Neural cell (in vitro differentiated cells): ENCODE results near the gene SEZ6. TPM values are rescaled to one million over a fixed set of nuclear protein-coding genes. Genes with fewer than 3 reads are reported as not detected.

Source experiments
- H2AFZ ChIP-seq: fragments of 200-600, 300-800 bp; sonication (generic), shearing (Covaris generic); 2 replicates; pipeline ENCODE4 v1.6.0; 2014; ENCODE audit warnings: low read depth, mild to moderate bottlenecking, antibody characterized with exemption, low read length, moderate library complexity
- H3F3A ChIP-seq: fragments of 200-600 bp; shearing (Covaris generic); 2 replicates; pipeline ENCODE4 v1.6.1; 2016; ENCODE audit warnings: mild to moderate bottlenecking, moderate library complexity, mixed read lengths, antibody characterized with exemption, low read length; ENCODE audit not compliant: insufficient read depth, poor library complexity, severe bottlenecking
- H3K27ac ChIP-seq: fragments of 200-600, 300-800 bp; sonication (generic), shearing (Covaris generic); 2 replicates; pipeline ENCODE4 v1.5.1; 2014; ENCODE audit warnings: mild to moderate bottlenecking, low read length, moderate library complexity
- H3K27me3 ChIP-seq: fragments of 300-800, 200-600 bp; sonication (generic), shearing (Covaris generic); 2 replicates; pipeline ENCODE4 v1.6.0; 2014; ENCODE audit warnings: mild to moderate bottlenecking, low read depth, low read length, moderate library complexity; ENCODE audit not compliant: insufficient read depth
- H3K36me3 ChIP-seq: fragments of 300-800, 200-600 bp; sonication (generic), shearing (Covaris generic); 2 replicates; pipeline ENCODE4 v1.5.1; 2014; ENCODE audit warnings: mild to moderate bottlenecking, antibody characterized with exemption, low read length, moderate library complexity; ENCODE audit not compliant: insufficient read depth
- H3K4me2 ChIP-seq: fragments of 300-800, 200-600 bp; sonication (generic), shearing (Covaris generic); 2 replicates; pipeline ENCODE4 v1.6.0; 2014; ENCODE audit warnings: mild to moderate bottlenecking, low read length
- H3K4me3 ChIP-seq: fragments of 300-800, 200-600 bp; sonication (generic), shearing (Covaris generic); 2 replicates; pipeline ENCODE4 v1.5.1; 2014; ENCODE audit warnings: mild to moderate bottlenecking, low read length, moderate library complexity
- H3K79me2 ChIP-seq: fragments of 200-600 bp; shearing (Covaris generic); replicated peaks from 2 replicates; pipeline ENCODE4 v1.6.0; 2014; ENCODE audit warnings: mild to moderate bottlenecking, low read length, moderate library complexity; ENCODE audit not compliant: insufficient read depth
- H3K9ac ChIP-seq: fragments of 300-800, 200-600 bp; sonication (generic), shearing (Covaris generic); 2 replicates; pipeline ENCODE4 v1.6.1; 2016; ENCODE audit warnings: mild to moderate bottlenecking, low read length, mixed read lengths
- H3K9me2 ChIP-seq: fragments of 200-600 bp; shearing (Covaris generic); 2 replicates; pipeline ENCODE4 v1.6.1; 2016; ENCODE audit warnings: mild to moderate bottlenecking, low read length, mixed read lengths; ENCODE audit not compliant: insufficient read depth
- H3K9me3 ChIP-seq: fragments of 200-600, 300-800 bp; sonication (generic), shearing (Covaris generic); 2 replicates; pipeline ENCODE4 v1.6.1; 2016; ENCODE audit warnings: mild to moderate bottlenecking, mixed run types, low read length, moderate library complexity, mixed read lengths
- H4K20me1 ChIP-seq: fragments of 200-600 bp; shearing (Covaris generic); 2 replicates; pipeline ENCODE4 v1.6.1; 2016; ENCODE audit warnings: mild to moderate bottlenecking, mixed run types; ENCODE audit not compliant: insufficient read depth
- MXI1 ChIP-seq: fragments of 450-650 bp; conservative IDR thresholded peaks from 2 replicates; pipeline ENCODE4 v1.6.1; 2014; ENCODE audit warnings: antibody characterized with exemption, mild to moderate bottlenecking; ENCODE audit not compliant: poor library complexity, severe bottlenecking
- POLR2AphosphoS5 ChIP-seq: IDR thresholded peaks from 2 replicates; pipeline ENCODE4 v1.6.1; 2012
- RAD21 ChIP-seq: fragments of 450-650 bp; conservative IDR thresholded peaks from 2 replicates; pipeline ENCODE4 v1.6.1; 2014; ENCODE audit warnings: antibody characterized with exemption, mild to moderate bottlenecking, moderate library complexity
- SMC3 ChIP-seq: fragments of 450-650 bp; conservative IDR thresholded peaks from 2 replicates; pipeline ENCODE4 v1.6.1; 2014; ENCODE audit warnings: antibody characterized with exemption, mild to moderate bottlenecking, moderate library complexity; ENCODE audit not compliant: poor library complexity
- TAF1 ChIP-seq: IDR thresholded peaks from 2 replicates; pipeline ENCODE4 v1.6.1; 2012; ENCODE audit warnings: low read depth
- polyA plus RNA-seq: library from polyadenylated mRNA; depleted of rRNA; stranded (reverse); fragments of >200 nt; gene quantifications from 2 replicates; pipeline ENCODE4 v1.2.3, GENCODE V29; 2014
- TF ChIP-seq, protein P1 (sequence below): fragments of 450-650 bp; IDR thresholded peaks from 2 replicates; pipeline ENCODE4 v1.5.1; 2014; ENCODE audit warnings: antibody characterized with exemption, mild to moderate bottlenecking, moderate library complexity; ENCODE audit not compliant: poor library complexity, severe bottlenecking
- TF ChIP-seq, protein P2 (sequence below): IDR thresholded peaks from 2 replicates; pipeline ENCODE4 v1.6.1; 2012; ENCODE audit warnings: borderline replicate concordance

SEZ6 gene
- polyA plus RNA-seq, 1 donor from 2014 or later, result 15.1 TPM

DNA sequence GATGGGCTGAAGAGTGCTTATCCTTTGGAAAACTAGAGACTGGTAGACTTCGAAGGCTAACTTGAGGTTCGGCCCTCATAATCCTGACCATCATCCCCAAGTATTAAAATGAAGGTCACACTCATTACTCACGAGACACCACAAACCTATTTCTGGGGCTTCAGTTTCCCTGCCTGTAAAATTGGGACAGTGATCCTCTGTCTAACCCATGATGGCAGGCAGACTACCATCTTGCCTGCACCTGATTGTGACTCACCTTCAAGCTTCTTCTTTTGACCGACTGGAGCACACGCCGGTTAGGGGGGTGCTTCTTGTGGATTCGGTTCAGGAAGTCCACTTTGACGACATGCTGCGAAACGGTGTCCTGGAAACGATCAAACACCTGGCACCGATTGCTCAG, 88.8 kb downstream of the SEZ6 start:
- Histone ChIP-seq H4K20me1 (no peaks in the 10 kb centered on the region), H3K27ac (no peak overlapping the region), H3K9ac (no peak overlapping the region), H3K36me3 (peaks cover 11% of the 10 kb centered on the region), H3K4me3 (no peak overlapping the region), H3K79me2 (no peaks in the 10 kb centered on the region), H3K9me2 (no peaks in the 10 kb centered on the region), H2AFZ (no peak overlapping the region), H3F3A (no peaks in the 10 kb centered on the region), H3K9me3 (no peaks in the 10 kb centered on the region), H3K27me3 (no peaks in the 10 kb centered on the region), H3K4me2 (no peak overlapping the region)
- TF ChIP-seq, protein P1, sequence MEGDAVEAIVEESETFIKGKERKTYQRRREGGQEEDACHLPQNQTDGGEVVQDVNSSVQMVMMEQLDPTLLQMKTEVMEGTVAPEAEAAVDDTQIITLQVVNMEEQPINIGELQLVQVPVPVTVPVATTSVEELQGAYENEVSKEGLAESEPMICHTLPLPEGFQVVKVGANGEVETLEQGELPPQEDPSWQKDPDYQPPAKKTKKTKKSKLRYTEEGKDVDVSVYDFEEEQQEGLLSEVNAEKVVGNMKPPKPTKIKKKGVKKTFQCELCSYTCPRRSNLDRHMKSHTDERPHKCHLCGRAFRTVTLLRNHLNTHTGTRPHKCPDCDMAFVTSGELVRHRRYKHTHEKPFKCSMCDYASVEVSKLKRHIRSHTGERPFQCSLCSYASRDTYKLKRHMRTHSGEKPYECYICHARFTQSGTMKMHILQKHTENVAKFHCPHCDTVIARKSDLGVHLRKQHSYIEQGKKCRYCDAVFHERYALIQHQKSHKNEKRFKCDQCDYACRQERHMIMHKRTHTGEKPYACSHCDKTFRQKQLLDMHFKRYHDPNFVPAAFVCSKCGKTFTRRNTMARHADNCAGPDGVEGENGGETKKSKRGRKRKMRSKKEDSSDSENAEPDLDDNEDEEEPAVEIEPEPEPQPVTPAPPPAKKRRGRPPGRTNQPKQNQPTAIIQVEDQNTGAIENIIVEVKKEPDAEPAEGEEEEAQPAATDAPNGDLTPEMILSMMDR, result no peak

DNA sequence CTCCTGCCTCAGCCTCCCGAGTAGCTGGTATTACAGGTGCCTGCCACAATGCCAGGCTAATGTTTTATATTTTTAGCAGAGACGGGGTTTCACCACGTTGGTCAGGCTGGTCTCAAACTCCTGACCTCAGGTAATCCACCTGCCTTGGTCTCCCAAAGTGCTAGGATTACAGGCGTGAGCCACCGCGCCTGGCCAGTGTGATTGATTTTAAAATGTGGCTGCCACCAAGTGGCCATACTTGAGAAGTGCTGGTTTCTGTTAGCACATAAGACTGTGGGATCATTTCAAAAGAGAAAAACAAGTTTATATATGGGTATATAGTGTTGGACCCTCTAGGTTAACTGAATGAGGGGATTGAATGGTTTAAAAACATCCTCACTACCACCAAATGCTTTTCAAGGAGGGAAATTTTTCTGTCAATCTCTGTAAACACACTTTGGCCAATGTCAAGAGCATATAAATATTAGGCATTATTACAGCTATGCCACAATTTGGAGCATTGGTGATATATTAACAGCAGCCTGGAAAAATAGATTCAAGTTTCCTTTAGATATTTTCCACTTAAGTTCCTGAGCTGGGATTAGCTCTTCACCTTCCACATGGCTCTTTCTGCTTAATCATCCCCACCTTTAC, 89.4 kb downstream of the SEZ6 start:
- H3K4me3 ChIP-seq, result no peak overlapping the region
- no peaks in the 10 kb centered on the region for H3K27me3 ChIP-seq
- H4K20me1 ChIP-seq, result no peaks in the 10 kb centered on the region
- TF ChIP-seq, protein P2, sequence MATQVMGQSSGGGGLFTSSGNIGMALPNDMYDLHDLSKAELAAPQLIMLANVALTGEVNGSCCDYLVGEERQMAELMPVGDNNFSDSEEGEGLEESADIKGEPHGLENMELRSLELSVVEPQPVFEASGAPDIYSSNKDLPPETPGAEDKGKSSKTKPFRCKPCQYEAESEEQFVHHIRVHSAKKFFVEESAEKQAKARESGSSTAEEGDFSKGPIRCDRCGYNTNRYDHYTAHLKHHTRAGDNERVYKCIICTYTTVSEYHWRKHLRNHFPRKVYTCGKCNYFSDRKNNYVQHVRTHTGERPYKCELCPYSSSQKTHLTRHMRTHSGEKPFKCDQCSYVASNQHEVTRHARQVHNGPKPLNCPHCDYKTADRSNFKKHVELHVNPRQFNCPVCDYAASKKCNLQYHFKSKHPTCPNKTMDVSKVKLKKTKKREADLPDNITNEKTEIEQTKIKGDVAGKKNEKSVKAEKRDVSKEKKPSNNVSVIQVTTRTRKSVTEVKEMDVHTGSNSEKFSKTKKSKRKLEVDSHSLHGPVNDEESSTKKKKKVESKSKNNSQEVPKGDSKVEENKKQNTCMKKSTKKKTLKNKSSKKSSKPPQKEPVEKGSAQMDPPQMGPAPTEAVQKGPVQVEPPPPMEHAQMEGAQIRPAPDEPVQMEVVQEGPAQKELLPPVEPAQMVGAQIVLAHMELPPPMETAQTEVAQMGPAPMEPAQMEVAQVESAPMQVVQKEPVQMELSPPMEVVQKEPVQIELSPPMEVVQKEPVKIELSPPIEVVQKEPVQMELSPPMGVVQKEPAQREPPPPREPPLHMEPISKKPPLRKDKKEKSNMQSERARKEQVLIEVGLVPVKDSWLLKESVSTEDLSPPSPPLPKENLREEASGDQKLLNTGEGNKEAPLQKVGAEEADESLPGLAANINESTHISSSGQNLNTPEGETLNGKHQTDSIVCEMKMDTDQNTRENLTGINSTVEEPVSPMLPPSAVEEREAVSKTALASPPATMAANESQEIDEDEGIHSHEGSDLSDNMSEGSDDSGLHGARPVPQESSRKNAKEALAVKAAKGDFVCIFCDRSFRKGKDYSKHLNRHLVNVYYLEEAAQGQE, result no peak
- TF ChIP-seq MXI1 (no peak), TAF1 (no peak), SMC3 (peak; percentile 75), POLR2AphosphoS5 (no peak), RAD21 (peak; percentile 68)
- TF ChIP-seq, protein P1, result peak; percentile 79
- H3K36me3 ChIP-seq, result peaks cover 7% of the 10 kb centered on the region
- H3K27ac ChIP-seq, result no peak overlapping the region
- H3K9ac ChIP-seq, result no peak overlapping the region
- no peak overlapping the region for H3K4me2 ChIP-seq
- no peaks in the 10 kb centered on the region for H3F3A ChIP-seq
- no peak overlapping the region for H2AFZ ChIP-seq
- no peaks in the 10 kb centered on the region for H3K79me2 ChIP-seq
- H3K9me2 ChIP-seq, result no peaks in the 10 kb centered on the region
- H3K9me3 ChIP-seq, result no peaks in the 10 kb centered on the region
